Bronchial epithelial cell (primary cell): ENCODE measurements around the gene ADGRA3. TPM values are rescaled to one million over a fixed set of nuclear protein-coding genes. Genes with fewer than 3 reads are reported as not detected.

Experiments
- DNase-seq: peaks from one replicate; pipeline ENCODE4 v3.0.0-alpha.2; 2010; ENCODE audit warnings: low read depth
- FAIRE-seq: peaks from 2 replicates; lab custom pipeline; 2011; peaks lifted over from hg19 to GRCh38; lab: Jason Lieb, UNC
- H3K27me3 ChIP-seq: 2 replicates; pipeline ENCODE4 v1.5.1; 2011; ENCODE audit warnings: low read length; ENCODE audit not compliant: control insufficient read depth, insufficient read depth
- H3K36me3 ChIP-seq: 2 replicates; pipeline ENCODE4 v1.5.1; 2011; ENCODE audit warnings: low read length; ENCODE audit not compliant: control insufficient read depth, insufficient read depth
- H3K4me3 ChIP-seq: 2 replicates; pipeline ENCODE4 v1.5.1; 2011; ENCODE audit warnings: mild to moderate bottlenecking, low read depth, low read length, control low read depth
- CTCF ChIP-seq: IDR thresholded peaks from 2 replicates; pipeline ENCODE4 v1.5.1; 2011; ENCODE audit warnings: mild to moderate bottlenecking, moderate library complexity, low read length, control low read depth, inconsistent platforms; ENCODE audit not compliant: insufficient read depth, severe bottlenecking
- total RNA-seq: library from RNA; depleted of rRNA; stranded (reverse); fragments of >200 nt; gene quantifications from 2 replicates; pipeline ENCODE4 v1.2.1, GENCODE V29; 2014

The ADGRA3 gene
- total RNA-seq, 1 donor from 2014 or later, result 34.2 TPM

GRCh38 chr4:22463179-22463578, 52.7 kb downstream of the ADGRA3 start:
- Histone ChIP-seq H3K27me3 (no peaks in the 10 kb centered on the region), H3K36me3 (no peaks in the 10 kb centered on the region), H3K4me3 (no peak overlapping the region)
- DNase-seq, result no peak
- no peak for FAIRE-seq
- TF ChIP-seq CTCF, result no peak

GRCh38 chr4:22462688-22463087, 53.2 kb downstream of the ADGRA3 start:
- Histone ChIP-seq H3K27me3 (no peaks in the 10 kb centered on the region), H3K36me3 (no peaks in the 10 kb centered on the region), H3K4me3 (no peak overlapping the region)
- TF ChIP-seq CTCF, result no peak
- DNase-seq (no peak), FAIRE-seq (no peak)

- H3K27me3 ChIP-seq, result no peaks in the 10 kb centered on the region
- no peak for TF ChIP-seq CTCF
- no peak overlapping the region for H3K4me3 ChIP-seq
- H3K36me3 ChIP-seq, result no peaks in the 10 kb centered on the region
- FAIRE-seq (no peak), DNase-seq (no peak)
Measured at GRCh38 chr4:22460266-22460665, 55.6 kb downstream of the ADGRA3 start.

GRCh38 chr4:22458098-22458497, 57.8 kb downstream of the ADGRA3 start:
- Histone ChIP-seq H3K4me3 (no peak overlapping the region), H3K36me3 (no peaks in the 10 kb centered on the region), H3K27me3 (no peaks in the 10 kb centered on the region)
- peak; percentile 29 for DNase-seq
- no peak for TF ChIP-seq CTCF
- FAIRE-seq, result no peak

GRCh38 chr4:22457348-22457747, 58.5 kb downstream of the ADGRA3 start:
- H3K36me3 ChIP-seq, result no peaks in the 10 kb centered on the region
- no peak for DNase-seq
- H3K4me3 ChIP-seq, result no peak overlapping the region
- no peak for TF ChIP-seq CTCF
- H3K27me3 ChIP-seq, result no peaks in the 10 kb centered on the region
- FAIRE-seq, result no peak

GRCh38 chr4:22456291-22456690, 59.6 kb downstream of the ADGRA3 start:
- no peak for DNase-seq
- H3K4me3 ChIP-seq, result no peak overlapping the region
- TF ChIP-seq CTCF, result no peak
- H3K27me3 ChIP-seq, result no peaks in the 10 kb centered on the region
- H3K36me3 ChIP-seq, result no peaks in the 10 kb centered on the region
- no peak for FAIRE-seq
